ENCODE results near the gene GLRX5.

GRCh38 chr14:95575840-95576473 is 41.1 kb downstream of the GLRX5 start:
- no peak for TF ChIP-seq CTCF (conservative IDR thresholded peaks at IDR 0.05)
- TF ChIP-seq ZFX (IDR thresholded peaks at IDR 0.05) = no peak

All from C4-2B (cell line).